Calu3 (cell line): ENCODE measurements around the gene IRX4. TPM values are rescaled to one million over a fixed set of nuclear protein-coding genes. Genes with fewer than 3 reads are reported as not detected.
A peak's percentile ranks its signal among the peaks of the same experiment; 100 is the strongest.

ENCODE experiments used
- Bru-seq: library from RNA; stranded (reverse); fragments of 400-500 nt; gene quantifications from one replicate; lab custom pipeline; 2021; lab: Mats Ljungman, UMichigan
- BruChase-seq, 2 experiments: library from RNA; stranded (reverse); fragments of 400-500 nt; gene quantifications; one replicate each; lab custom pipeline; 2021; lab: Mats Ljungman, UMichigan
- BruUV-seq: library from RNA; stranded (reverse); fragments of 400-500 nt; replicated peaks from 2 replicates; lab custom pipeline; 2021; lab: Mats Ljungman, UMichigan
- CTCF ChIA-PET: fragments of 300-600 bp; sonication (Branson Sonifier 250); formaldehyde crosslinking; loops from one replicate; lab custom pipeline; 2022; ENCODE audit warnings: antibody characterized with exemption; lab: Charles Lee
- DNase-seq: peaks from one replicate; pipeline ENCODE4 v3.0.0; 2022
- H3K27ac Mint-ChIP-seq: one replicate; pipeline ENCODE4 v1.8.0; 2022; ENCODE audit warnings: mixed read lengths; ENCODE audit not compliant: unreplicated experiment
- H3K27me3 Mint-ChIP-seq: one replicate; pipeline ENCODE4 v1.8.0; 2022; ENCODE audit warnings: mixed read lengths; ENCODE audit not compliant: unreplicated experiment
- H3K36me3 Mint-ChIP-seq: one replicate; pipeline ENCODE4 v1.8.0; 2022; ENCODE audit warnings: mild to moderate bottlenecking, moderate library complexity, mixed read lengths; ENCODE audit not compliant: insufficient read depth, unreplicated experiment
- H3K4me1 Mint-ChIP-seq: one replicate; pipeline ENCODE4 v1.8.0; 2022; ENCODE audit warnings: mild to moderate bottlenecking, low read depth, mixed read lengths; ENCODE audit not compliant: unreplicated experiment
- H3K4me3 Mint-ChIP-seq: one replicate; pipeline ENCODE4 v1.8.0; 2022; ENCODE audit warnings: mild to moderate bottlenecking, low read depth, moderate library complexity, mixed read lengths; ENCODE audit not compliant: unreplicated experiment
- H3K9me3 Mint-ChIP-seq: one replicate; pipeline ENCODE4 v1.8.0; 2022; ENCODE audit warnings: low read depth, mixed read lengths; ENCODE audit not compliant: unreplicated experiment
- CTCF ChIP-seq: fragments of 200-600 bp; IDR thresholded peaks from one replicate; pipeline ENCODE4 v1.8.0; 2022; ENCODE audit warnings: antibody characterized with exemption; ENCODE audit not compliant: unreplicated experiment
- intact Hi-C: fragments of 100-400 bp; cut with micrococcal nuclease; formaldehyde crosslinking; loops from one replicate; pipeline ENCODE4 v1.10.0; 2022; ENCODE audit not compliant: unreplicated experiment
- long read RNA-seq: library from polyadenylated mRNA; stranded (forward); transcript quantifications from one replicate; pipeline ENCODE4 v2.0.0, GENCODE V29; 2022
- total RNA-seq: library from RNA; stranded (reverse); gene quantifications from 2 replicates; pipeline ENCODE4 v1.2.3, GENCODE V29; 2022

The IRX4 gene
- total RNA-seq = not detected in 2 replicates
- percentile 7 among the genes with signal in this experiment for Bru-seq, nascent RNA
- BruChase-seq, experiment 1, labeled RNA remaining after a 6-hour chase = not detected
- BruChase-seq, experiment 2, labeled RNA remaining after a 2-hour chase = not detected
- long read RNA-seq = 0 reads

DNA sequence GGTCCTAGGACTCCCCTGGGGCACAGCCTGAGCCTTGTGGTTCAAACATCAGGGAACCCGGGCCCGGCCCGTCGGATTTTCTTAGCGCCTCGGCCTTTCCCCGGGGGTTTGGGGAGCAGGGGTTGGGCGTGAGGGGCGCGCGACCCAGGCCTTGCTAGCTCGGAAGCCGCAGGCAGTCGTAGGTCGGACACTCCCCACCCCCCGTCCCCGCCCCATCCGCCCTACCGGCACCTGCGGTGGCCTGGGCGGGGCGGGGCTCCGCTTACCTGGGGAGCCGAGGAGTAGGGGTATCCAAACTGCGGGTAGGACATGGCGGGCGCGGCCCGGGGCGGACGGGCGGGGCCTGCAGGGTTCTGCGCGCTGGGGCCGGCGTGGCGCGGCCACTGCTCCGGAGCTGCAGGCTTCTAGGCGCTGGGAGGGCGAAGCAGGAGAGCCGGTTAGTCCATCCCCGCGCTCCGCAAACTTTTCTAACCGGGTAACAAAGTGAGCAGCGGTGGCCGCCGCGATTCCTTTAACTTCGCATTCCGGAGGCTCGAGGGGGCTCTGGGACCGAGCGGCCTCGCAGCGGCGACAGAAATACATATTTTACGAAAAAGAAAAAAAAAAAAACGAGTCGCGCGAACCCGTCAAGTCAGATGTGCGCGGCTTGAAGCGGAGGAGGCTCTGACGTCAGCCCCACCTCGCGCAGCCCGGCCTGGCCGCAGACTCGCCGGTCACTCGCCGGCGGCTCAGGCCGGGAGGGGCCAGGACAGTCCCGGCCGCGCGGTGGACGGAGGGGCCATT, at the start of gene IRX4:
Gene IRX4 (minus strand): TSS at position 589 of the 783 bp plus-strand sequence. CDS start 278 bp downstream, at position 311.
- CTCF ChIA-PET = no interaction called here
- Mint-ChIP-seq H3K4me1 (no peaks in the 10 kb centered on the region), H3K9me3 (peaks cover 8% of the 10 kb centered on the region), H3K36me3 (peaks cover 5% of the 10 kb centered on the region), H3K4me3 (no peak within 1 kb of the TSS), H3K27me3 (peaks cover 14% of the 10 kb centered on the region), H3K27ac (no peak within 1 kb of the TSS)
- BruUV-seq = no TSS peak
- DNase-seq = no peak
- intact Hi-C loops = no loop called here
- no peak for TF ChIP-seq CTCF

- Mint-ChIP-seq H3K36me3 (no peaks in the 10 kb centered on the region), H3K9me3 (no peaks in the 10 kb centered on the region), H3K4me1 (peaks cover 17% of the 10 kb centered on the region), H3K27me3 (no peaks in the 10 kb centered on the region), H3K27ac (no peak overlapping the region), H3K4me3 (no peak overlapping the region)
- no peak for DNase-seq
- BruUV-seq = no TSS peak
- intact Hi-C loops = no loop called here
- no peak for TF ChIP-seq CTCF
- CTCF ChIA-PET = no interaction called here
Observed at GRCh38 chr5:1931604-1932231, 49.0 kb upstream of the IRX4 start.

- Mint-ChIP-seq H3K27me3 (no peaks in the 10 kb centered on the region), H3K4me1 (peaks cover 11% of the 10 kb centered on the region), H3K27ac (no peak overlapping the region), H3K4me3 (no peak overlapping the region), H3K9me3 (no peaks in the 10 kb centered on the region), H3K36me3 (no peaks in the 10 kb centered on the region)
- no TSS peak for BruUV-seq
- CTCF ChIA-PET = no interaction called here
- DNase-seq = no peak
- intact Hi-C loops = no loop called here
- TF ChIP-seq CTCF = no peak
Observed at GRCh38 chr5:1930880-1931603, 48.3 kb upstream of the IRX4 start.

DNA sequence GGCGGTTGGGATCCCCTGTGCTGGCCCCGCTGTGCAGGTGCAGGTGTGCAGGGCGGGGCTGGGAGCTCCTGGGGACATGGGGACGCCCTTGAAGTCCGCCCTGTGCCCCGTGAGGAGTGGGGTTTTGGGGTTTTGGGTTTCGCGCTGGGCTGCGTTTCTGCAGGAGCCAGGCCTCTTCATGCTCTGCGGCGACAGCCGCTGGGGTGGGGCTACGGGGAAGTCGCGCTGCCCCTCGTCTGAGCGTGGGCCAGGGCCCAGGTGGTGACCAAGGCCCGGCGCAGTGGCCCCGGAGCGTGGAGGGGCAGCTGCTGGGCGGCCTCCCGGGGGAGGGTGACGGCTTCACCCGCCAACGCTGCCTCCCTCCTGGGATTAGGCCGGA, 47.8 kb upstream of the IRX4 start:
- intact Hi-C loops = no loop called here
- no peaks in the 10 kb centered on the region for H3K9me3 Mint-ChIP-seq
- CTCF ChIA-PET = no interaction called here
- peaks cover 5% of the 10 kb centered on the region for H3K4me1 Mint-ChIP-seq
- H3K4me3 Mint-ChIP-seq = no peak overlapping the region
- no peak for TF ChIP-seq CTCF
- H3K36me3 Mint-ChIP-seq = no peaks in the 10 kb centered on the region
- H3K27ac Mint-ChIP-seq = no peak overlapping the region
- DNase-seq = peak; percentile 18
- no TSS peak for BruUV-seq
- H3K27me3 Mint-ChIP-seq = no peaks in the 10 kb centered on the region
